ENCODE results near the gene SGIP1.

- TF ChIP-seq CTCF (conservative IDR thresholded peaks at IDR 0.05; ENCODE audit: low read depth, low read length) (no peak), EZH2 (IDR thresholded peaks at IDR 0.05; ENCODE audit: borderline replicate concordance, low read depth, low read length, poor library complexity, severe bottlenecking) (no peak)
Observed at GRCh38 chr1:66628926-66629325, 95.0 kb downstream of the SGIP1 start.
